ENCODE data around the gene IL37.

The IL37 gene

DNA sequence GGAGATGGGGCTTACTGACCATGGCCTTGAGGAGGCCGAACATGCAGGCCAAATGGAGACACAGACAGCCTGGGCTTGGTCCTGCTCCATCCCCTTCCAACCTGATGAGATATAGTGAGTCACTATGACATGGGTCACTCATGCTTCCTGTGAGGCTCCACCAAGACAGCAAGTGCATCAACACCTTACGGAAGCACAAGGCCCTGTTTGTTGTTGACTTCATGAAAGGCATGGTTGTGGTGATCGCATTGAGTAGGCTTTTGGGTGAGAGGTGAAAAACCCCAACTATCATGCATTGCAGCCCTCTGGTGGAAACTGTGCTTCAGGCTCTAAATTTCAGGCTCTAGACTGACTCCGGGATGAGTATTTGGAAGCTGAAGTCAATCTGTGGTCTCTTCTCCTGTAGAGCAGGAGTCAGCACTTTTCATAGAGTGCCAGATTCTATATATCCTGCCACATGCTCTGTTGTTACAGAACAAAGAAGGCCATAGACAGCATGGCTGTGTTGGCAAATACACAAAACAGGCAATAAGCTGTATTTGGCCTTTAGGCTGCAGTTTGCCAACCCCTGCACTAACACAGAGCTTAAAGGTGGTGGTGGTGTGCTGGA lies 10.1 kb downstream of the IL37 start (continued):
- TF ChIP-seq, protein P1, sequence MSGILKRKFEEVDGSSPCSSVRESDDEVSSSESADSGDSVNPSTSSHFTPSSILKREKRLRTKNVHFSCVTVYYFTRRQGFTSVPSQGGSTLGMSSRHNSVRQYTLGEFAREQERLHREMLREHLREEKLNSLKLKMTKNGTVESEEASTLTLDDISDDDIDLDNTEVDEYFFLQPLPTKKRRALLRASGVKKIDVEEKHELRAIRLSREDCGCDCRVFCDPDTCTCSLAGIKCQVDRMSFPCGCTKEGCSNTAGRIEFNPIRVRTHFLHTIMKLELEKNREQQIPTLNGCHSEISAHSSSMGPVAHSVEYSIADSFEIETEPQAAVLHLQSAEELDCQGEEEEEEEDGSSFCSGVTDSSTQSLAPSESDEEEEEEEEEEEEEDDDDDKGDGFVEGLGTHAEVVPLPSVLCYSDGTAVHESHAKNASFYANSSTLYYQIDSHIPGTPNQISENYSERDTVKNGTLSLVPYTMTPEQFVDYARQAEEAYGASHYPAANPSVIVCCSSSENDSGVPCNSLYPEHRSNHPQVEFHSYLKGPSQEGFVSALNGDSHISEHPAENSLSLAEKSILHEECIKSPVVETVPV (CRISPR knock-in tag; IDR thresholded peaks at IDR 0.05), result no peak
- no peak for TF ChIP-seq ARNTL (CRISPR knock-in tag; IDR thresholded peaks at IDR 0.05; ENCODE audit: borderline replicate concordance, low read depth)

DNA sequence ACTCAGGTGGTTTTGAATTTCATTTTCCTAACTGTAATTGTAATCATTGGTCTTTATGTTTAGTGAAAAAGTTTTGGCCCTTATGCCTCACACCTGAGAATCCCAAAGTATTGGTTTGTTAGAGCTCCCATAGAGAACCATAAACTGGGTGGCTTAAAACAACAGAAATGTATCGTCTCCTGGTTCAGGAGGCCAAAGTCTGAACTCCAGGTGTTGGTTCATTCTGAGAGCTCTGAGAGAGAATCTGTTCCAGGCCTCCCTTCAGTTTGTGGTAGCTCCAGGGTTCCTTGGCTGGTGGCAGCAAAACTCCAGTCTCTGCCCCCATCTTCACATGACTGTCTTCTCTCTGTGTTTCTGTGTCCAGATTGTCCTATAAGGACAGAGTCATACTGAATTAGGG lies 11.0 kb downstream of the IL37 start:
- ATAC-seq, result no peak
- TF ChIP-seq ARNTL (CRISPR knock-in tag; IDR thresholded peaks at IDR 0.05; ENCODE audit: borderline replicate concordance, low read depth) (no peak), PPARA (CRISPR knock-in tag; IDR thresholded peaks at IDR 0.05; ENCODE audit: borderline replicate concordance) (no peak), ESRRG (CRISPR knock-in tag; IDR thresholded peaks at IDR 0.05) (no peak), OSR1 (CRISPR knock-in tag; IDR thresholded peaks at IDR 0.05) (no peak), ZNF565 (CRISPR knock-in tag; conservative IDR thresholded peaks at IDR 0.05; ENCODE audit: low read depth) (no peak), ZNF70 (CRISPR knock-in tag; IDR thresholded peaks at IDR 0.05) (no peak), ZFP30 (CRISPR knock-in tag; IDR thresholded peaks at IDR 0.05) (no peak)
- TF ChIP-seq, protein P2, sequence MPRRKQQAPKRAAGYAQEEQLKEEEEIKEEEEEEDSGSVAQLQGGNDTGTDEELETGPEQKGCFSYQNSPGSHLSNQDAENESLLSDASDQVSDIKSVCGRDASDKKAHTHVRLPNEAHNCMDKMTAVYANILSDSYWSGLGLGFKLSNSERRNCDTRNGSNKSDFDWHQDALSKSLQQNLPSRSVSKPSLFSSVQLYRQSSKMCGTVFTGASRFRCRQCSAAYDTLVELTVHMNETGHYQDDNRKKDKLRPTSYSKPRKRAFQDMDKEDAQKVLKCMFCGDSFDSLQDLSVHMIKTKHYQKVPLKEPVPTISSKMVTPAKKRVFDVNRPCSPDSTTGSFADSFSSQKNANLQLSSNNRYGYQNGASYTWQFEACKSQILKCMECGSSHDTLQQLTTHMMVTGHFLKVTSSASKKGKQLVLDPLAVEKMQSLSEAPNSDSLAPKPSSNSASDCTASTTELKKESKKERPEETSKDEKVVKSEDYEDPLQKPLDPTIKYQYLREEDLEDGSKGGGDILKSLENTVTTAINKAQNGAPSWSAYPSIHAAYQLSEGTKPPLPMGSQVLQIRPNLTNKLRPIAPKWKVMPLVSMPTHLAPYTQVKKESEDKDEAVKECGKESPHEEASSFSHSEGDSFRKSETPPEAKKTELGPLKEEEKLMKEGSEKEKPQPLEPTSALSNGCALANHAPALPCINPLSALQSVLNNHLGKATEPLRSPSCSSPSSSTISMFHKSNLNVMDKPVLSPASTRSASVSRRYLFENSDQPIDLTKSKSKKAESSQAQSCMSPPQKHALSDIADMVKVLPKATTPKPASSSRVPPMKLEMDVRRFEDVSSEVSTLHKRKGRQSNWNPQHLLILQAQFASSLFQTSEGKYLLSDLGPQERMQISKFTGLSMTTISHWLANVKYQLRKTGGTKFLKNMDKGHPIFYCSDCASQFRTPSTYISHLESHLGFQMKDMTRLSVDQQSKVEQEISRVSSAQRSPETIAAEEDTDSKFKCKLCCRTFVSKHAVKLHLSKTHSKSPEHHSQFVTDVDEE (CRISPR knock-in tag; IDR thresholded peaks at IDR 0.05), result no peak
- TF ChIP-seq, protein P3, sequence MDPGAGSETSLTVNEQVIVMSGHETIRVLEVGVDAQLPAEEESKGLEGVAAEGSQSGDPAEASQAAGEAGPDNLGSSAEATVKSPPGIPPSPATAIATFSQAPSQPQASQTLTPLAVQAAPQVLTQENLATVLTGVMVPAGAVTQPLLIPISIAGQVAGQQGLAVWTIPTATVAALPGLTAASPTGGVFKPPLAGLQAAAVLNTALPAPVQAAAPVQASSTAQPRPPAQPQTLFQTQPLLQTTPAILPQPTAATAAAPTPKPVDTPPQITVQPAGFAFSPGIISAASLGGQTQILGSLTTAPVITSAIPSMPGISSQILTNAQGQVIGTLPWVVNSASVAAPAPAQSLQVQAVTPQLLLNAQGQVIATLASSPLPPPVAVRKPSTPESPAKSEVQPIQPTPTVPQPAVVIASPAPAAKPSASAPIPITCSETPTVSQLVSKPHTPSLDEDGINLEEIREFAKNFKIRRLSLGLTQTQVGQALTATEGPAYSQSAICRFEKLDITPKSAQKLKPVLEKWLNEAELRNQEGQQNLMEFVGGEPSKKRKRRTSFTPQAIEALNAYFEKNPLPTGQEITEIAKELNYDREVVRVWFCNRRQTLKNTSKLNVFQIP (CRISPR knock-in tag; IDR thresholded peaks at IDR 0.05; ENCODE audit: borderline replicate concordance, low read depth), result no peak

DNA sequence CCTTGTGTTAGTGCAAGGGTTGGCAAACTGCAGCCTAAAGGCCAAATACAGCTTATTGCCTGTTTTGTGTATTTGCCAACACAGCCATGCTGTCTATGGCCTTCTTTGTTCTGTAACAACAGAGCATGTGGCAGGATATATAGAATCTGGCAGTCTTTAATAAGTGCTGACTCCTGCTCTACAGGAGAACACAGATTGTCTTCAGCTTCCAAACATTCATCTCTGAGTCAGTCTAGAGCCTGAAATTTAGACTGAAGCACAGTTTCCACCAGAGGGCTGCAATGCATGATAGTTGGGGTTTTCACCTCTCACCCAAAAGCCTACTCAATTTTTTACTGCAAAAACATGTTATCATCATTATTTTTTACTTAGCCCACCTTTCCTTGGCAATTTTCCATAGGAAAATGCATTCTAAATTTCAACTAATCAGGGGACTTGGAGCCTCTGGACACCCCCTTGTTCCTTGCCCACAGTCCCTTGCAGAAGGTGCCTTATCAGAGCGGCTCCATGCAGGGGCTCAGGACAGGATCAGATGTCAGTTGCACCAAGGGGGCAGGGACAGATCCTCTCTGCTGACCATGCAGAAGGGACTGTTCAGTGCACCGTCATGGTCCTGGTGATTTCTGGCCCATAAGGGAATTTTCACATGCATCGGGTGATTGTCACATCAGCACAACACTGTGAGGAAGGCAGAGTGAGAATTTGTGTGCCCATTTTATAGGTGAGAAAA lies 12.4 kb downstream of the IL37 start:
- TF ChIP-seq GLIS3 (CRISPR knock-in tag; IDR thresholded peaks at IDR 0.05) (no peak), ZNF565 (CRISPR knock-in tag; conservative IDR thresholded peaks at IDR 0.05; ENCODE audit: low read depth) (no peak), TOX (CRISPR knock-in tag; IDR thresholded peaks at IDR 0.05; ENCODE audit: borderline replicate concordance) (no peak), ZC3H10 (CRISPR knock-in tag; IDR thresholded peaks at IDR 0.05) (no peak), ZNF8 (CRISPR knock-in tag; IDR thresholded peaks at IDR 0.05) (no peak), ESRRG (CRISPR knock-in tag; IDR thresholded peaks at IDR 0.05) (no peak), ZNF70 (CRISPR knock-in tag; IDR thresholded peaks at IDR 0.05) (no peak), TCF4 (CRISPR knock-in tag; IDR thresholded peaks at IDR 0.05; ENCODE audit: borderline replicate concordance) (no peak), ZFP30 (CRISPR knock-in tag; IDR thresholded peaks at IDR 0.05) (no peak)
- TF ChIP-seq, protein P2 (CRISPR knock-in tag; IDR thresholded peaks at IDR 0.05), result no peak

DNA sequence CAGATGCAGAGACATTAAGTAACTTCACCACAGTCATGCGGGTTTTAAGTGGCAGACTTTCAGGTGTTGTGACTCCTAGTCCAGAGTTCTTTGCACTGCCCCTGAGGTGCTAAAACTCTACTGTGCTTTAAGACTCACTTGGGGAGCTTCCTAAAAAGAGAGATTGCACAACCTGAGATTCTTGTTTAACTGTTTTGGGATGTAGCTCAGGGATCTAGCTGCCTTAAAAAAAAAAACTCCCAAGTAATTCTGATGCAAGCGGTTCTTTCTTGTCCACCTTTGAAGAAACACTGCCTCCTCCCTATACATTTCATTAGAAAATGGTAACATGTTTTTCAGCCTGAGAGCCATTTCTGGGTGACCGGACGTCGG lies 13.0 kb downstream of the IL37 start:
- no peak for ATAC-seq
- no peak for TF ChIP-seq ESRRG (CRISPR knock-in tag; IDR thresholded peaks at IDR 0.05)
- no peak for TF ChIP-seq ARNTL (CRISPR knock-in tag; IDR thresholded peaks at IDR 0.05; ENCODE audit: borderline replicate concordance, low read depth)
- TF ChIP-seq SNAI2 (CRISPR knock-in tag; IDR thresholded peaks at IDR 0.05), result no peak
- no peak for TF ChIP-seq ZNF565 (CRISPR knock-in tag; conservative IDR thresholded peaks at IDR 0.05; ENCODE audit: low read depth)
- no peak for TF ChIP-seq ISL1 (CRISPR knock-in tag; IDR thresholded peaks at IDR 0.05)
- TF ChIP-seq GLIS3 (CRISPR knock-in tag; IDR thresholded peaks at IDR 0.05), result no peak
- TF ChIP-seq, protein P1 (CRISPR knock-in tag; IDR thresholded peaks at IDR 0.05), result no peak
- no peak for TF ChIP-seq BACH2 (CRISPR knock-in tag; IDR thresholded peaks at IDR 0.05; ENCODE audit: borderline replicate concordance)
- no peak for TF ChIP-seq PPARA (CRISPR knock-in tag; IDR thresholded peaks at IDR 0.05; ENCODE audit: borderline replicate concordance)
- TF ChIP-seq ZC3H10 (CRISPR knock-in tag; IDR thresholded peaks at IDR 0.05), result no peak
- TF ChIP-seq CSDC2 (CRISPR knock-in tag; IDR thresholded peaks at IDR 0.05), result no peak
- no peak for TF ChIP-seq TOX (CRISPR knock-in tag; IDR thresholded peaks at IDR 0.05; ENCODE audit: borderline replicate concordance)
- TF ChIP-seq, protein P2 (CRISPR knock-in tag; IDR thresholded peaks at IDR 0.05), result no peak
- TF ChIP-seq ZNF70 (CRISPR knock-in tag; IDR thresholded peaks at IDR 0.05), result no peak
- no peak for TF ChIP-seq ZFP3 (CRISPR knock-in tag; IDR thresholded peaks at IDR 0.05)
- TF ChIP-seq ZFP30 (CRISPR knock-in tag; IDR thresholded peaks at IDR 0.05), result no peak

More for the DNA sequence above, 12.4 kb downstream of the IL37 start:
- no peak for ATAC-seq

Data from SK-N-SH treated with all-trans-retinoic acid at 6 μM for 48 hours (cell line).